ENCODE results near the gene TAS1R3. TPM values are rescaled to one million over a fixed set of nuclear protein-coding genes. Genes with fewer than 3 reads are reported as not detected.

The TAS1R3 gene
- total and polyA plus RNA-seq, 7 experiments from 2014 or later, result 0.32 to 2.6 (median 1.5) TPM; not detected in 1

- H3K9me3 Mint-ChIP-seq, result peaks cover 0 to 4% (median 0%) of the 10 kb centered on the region in 11 donors
- no peaks in the 10 kb centered on the region for H3K4me1 ChIP-seq (ENCODE audit: control insufficient read depth in 2 of 2, insufficient read depth in 2 of 2, low read length in 2 of 2)
- DNase-seq (no peak), ATAC-seq (no peak)
- H3K27me3 Mint-ChIP-seq, result no peaks in the 10 kb centered on the region
- H3K4me3 Mint-ChIP-seq, result no peak overlapping the region
- H3K36me3 Mint-ChIP-seq, result peaks cover 0 to 11% (median 4%) of the 10 kb centered on the region in 5 donors
- POLR2A ChIA-PET, result no interaction called here
- H3K27ac ChIP-seq (ENCODE audit: low read depth, low read length), result no peak overlapping the region
- intact Hi-C loops (cut with micrococcal nuclease), result no loop called here
- H3K27me3 ChIP-seq (ENCODE audit: control insufficient read depth in 2 of 2, insufficient read depth in 2 of 2, low read length in 2 of 2), result no peaks in the 10 kb centered on the region
- no peak overlapping the region for H3K27ac Mint-ChIP-seq
- peaks cover 0 to 29% (median 0%) of the 10 kb centered on the region in 3 experiments for H3K36me3 ChIP-seq (ENCODE audit: control insufficient read depth in 2 of 3, insufficient read depth in 3 of 3, low read length in 3 of 3)
- CTCF ChIA-PET, result no interaction called here
- H3K4me1 Mint-ChIP-seq, result peaks cover 5 to 14% (median 6%) of the 10 kb centered on the region in 7 donors
- no peak overlapping the region for H3K4me3 ChIP-seq (ENCODE audit: low read length)
- no peaks in the 10 kb centered on the region for H3K9me3 ChIP-seq (ENCODE audit: control insufficient read depth in 2 of 3, low read length in 3 of 3)
Measured at GRCh38 chr1:1342061-1342562, 11.0 kb downstream of the TAS1R3 start.

DNA sequence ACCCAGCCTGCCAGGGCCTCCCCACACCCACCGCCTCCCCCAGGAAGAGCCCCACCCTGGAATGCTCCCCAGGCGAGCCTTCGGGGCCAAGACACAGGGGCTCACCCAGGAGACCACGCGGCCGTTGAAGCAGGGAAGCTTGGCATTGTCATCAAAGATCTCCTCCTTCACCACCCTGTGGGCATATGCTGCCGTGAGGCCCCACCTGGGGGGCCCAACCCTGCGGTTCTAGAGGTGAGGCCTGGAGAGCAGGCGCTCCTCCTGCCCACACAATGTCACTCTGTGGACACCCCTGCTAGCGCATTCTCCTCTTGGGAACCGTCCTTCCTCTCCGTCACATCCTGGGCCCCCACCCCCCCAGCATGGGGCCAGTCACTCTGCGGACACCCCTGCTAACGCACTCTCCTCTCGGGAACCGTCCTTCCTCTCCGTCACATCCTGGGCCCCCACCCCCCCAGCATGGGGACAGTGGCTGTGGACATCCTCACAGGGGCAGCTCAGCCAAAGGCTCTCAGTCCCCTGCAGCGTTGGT, 11.6 kb downstream of the TAS1R3 start:
- Mint-ChIP-seq H3K4me3 (no peak overlapping the region), H3K4me1 (peaks cover 10 to 17% (median 12%) of the 10 kb centered on the region in 7 donors), H3K27ac (no peak overlapping the region), H3K36me3 (peaks cover 0 to 11% (median 4%) of the 10 kb centered on the region in 5 donors), H3K27me3 (no peaks in the 10 kb centered on the region), H3K9me3 (peaks cover 0 to 4% (median 0%) of the 10 kb centered on the region in 11 donors)
- Histone ChIP-seq H3K36me3 (ENCODE audit: control insufficient read depth in 2 of 3, insufficient read depth in 3 of 3, low read length in 3 of 3) (peaks cover 0 to 24% (median 0%) of the 10 kb centered on the region in 3 experiments), H3K4me3 (ENCODE audit: low read length) (no peak overlapping the region), H3K27ac (ENCODE audit: low read depth, low read length) (no peak overlapping the region), H3K9me3 (ENCODE audit: control insufficient read depth in 2 of 3, low read length in 3 of 3) (no peaks in the 10 kb centered on the region), H3K4me1 (ENCODE audit: control insufficient read depth in 2 of 2, insufficient read depth in 2 of 2, low read length in 2 of 2) (peaks cover 0 to 1% of the 10 kb centered on the region in 2 donors), H3K27me3 (ENCODE audit: control insufficient read depth in 2 of 2, insufficient read depth in 2 of 2, low read length in 2 of 2) (no peaks in the 10 kb centered on the region)
- ChIA-PET POLR2A (no interaction called here), CTCF (no interaction called here)
- DNase-seq, result no peak
- intact Hi-C loops (cut with micrococcal nuclease), result no loop called here
- ATAC-seq, result no peak

DNA sequence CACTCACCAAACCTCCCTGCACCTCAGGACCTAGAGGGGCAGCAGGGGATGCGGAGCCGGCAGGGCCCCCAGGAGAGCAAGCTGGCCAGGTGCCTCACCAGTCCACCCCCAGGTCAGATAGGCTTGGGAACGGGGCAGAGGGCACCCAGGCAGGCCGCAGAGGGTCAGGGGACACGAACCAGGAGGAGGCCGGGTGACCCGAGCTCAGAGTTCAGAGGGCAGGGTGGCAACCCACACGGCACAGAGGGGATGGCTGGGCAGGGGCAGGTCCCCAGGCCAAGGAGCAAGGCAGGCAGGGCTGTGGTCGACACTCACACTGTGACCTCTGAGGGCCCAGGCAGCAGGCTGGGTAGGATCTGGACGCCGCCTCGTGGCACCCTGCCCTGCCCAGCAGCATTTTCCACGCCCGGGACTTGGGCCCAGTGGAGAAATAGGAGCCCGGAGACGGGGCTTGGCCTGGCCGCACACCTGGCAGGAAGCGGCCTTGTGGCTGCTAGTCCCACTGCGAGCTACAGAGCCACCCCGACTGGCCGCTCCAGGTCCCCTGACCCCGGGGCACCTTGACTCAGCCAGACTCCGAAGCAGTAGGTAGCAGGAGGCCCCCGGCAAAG, 12.8 kb downstream of the TAS1R3 start:
- Mint-ChIP-seq H3K36me3 (peaks cover 0 to 11% (median 4%) of the 10 kb centered on the region in 5 donors), H3K27me3 (no peaks in the 10 kb centered on the region), H3K9me3 (peaks cover 0 to 4% (median 0%) of the 10 kb centered on the region in 11 donors), H3K27ac (no peak overlapping the region), H3K4me1 (peaks cover 12 to 22% (median 13%) of the 10 kb centered on the region in 7 donors), H3K4me3 (no peak overlapping the region)
- Histone ChIP-seq H3K4me3 (ENCODE audit: low read length) (no peak overlapping the region), H3K9me3 (ENCODE audit: control insufficient read depth in 2 of 3, low read length in 3 of 3) (no peaks in the 10 kb centered on the region), H3K36me3 (ENCODE audit: control insufficient read depth in 2 of 3, insufficient read depth in 3 of 3, low read length in 3 of 3) (peaks cover 0 to 16% (median 0%) of the 10 kb centered on the region in 3 experiments), H3K4me1 (ENCODE audit: control insufficient read depth in 2 of 2, insufficient read depth in 2 of 2, low read length in 2 of 2) (peaks cover 0 to 9% of the 10 kb centered on the region in 2 donors), H3K27ac (ENCODE audit: low read depth, low read length) (no peak overlapping the region), H3K27me3 (ENCODE audit: control insufficient read depth in 2 of 2, insufficient read depth in 2 of 2, low read length in 2 of 2) (no peaks in the 10 kb centered on the region)
- ChIA-PET POLR2A (no interaction called here), CTCF (interaction anchor here (0.7 kb wide), 1 partner anchor 306 kb away, joined by 3 read pairs; no protein-coding TSS in a partner anchor)
- DNase-seq, result no peak
- intact Hi-C loops (cut with micrococcal nuclease), result no loop called here
- ATAC-seq, result no peak

DNA sequence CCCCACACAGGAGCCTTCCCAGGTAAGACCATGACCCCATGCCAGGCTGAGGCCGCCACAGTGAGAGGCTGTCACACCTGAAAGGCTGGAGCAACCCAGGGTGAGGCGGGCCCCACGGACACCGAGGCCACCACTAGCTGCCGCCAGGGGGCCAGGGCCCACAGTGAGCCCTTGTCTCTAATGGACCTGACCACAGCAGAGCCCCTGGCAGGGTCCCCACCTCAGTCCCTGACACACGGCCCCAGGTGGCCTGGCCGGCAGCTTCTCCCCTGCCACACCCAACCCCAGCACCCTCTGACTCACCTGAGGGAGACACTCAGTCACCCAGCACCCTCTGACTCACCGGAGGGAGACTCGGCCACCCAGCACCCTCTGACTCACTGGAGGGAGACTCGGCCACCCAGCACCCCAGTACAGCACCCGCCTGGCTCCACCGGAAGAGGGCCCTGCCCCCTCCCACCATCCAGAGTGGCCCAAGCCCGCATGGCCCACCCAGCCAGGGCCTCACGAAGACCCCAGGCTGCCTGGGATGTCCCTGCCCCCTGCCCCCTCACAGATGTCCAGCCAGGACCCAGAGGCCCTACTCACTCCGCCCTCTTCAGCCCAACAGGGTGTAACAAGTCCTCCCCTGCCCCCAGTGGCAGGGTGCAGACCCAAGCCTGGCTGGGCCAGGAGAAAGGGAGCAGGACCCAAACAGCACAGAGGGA, 13.7 kb downstream of the TAS1R3 start:
- peaks cover 0 to 9% of the 10 kb centered on the region in 2 donors for H3K4me1 ChIP-seq (ENCODE audit: control insufficient read depth in 2 of 2, insufficient read depth in 2 of 2, low read length in 2 of 2)
- peak overlapping the region in 1 of 9 donors; percentile 25 for H3K27ac Mint-ChIP-seq
- H3K4me3 ChIP-seq (ENCODE audit: low read length), result no peak overlapping the region
- intact Hi-C loops (cut with micrococcal nuclease), result no loop called here
- peaks cover 0 to 13% (median 0%) of the 10 kb centered on the region in 3 experiments for H3K36me3 ChIP-seq (ENCODE audit: control insufficient read depth in 2 of 3, insufficient read depth in 3 of 3, low read length in 3 of 3)
- POLR2A ChIA-PET, result no interaction called here
- H3K27me3 Mint-ChIP-seq, result no peaks in the 10 kb centered on the region
- H3K27ac ChIP-seq (ENCODE audit: low read depth, low read length), result no peak overlapping the region
- H3K4me3 Mint-ChIP-seq, result no peak overlapping the region
- DNase-seq (no peak), ATAC-seq (no peak)
- H3K36me3 Mint-ChIP-seq, result peaks cover 0 to 11% (median 4%) of the 10 kb centered on the region in 5 donors
- no peaks in the 10 kb centered on the region for H3K9me3 ChIP-seq (ENCODE audit: control insufficient read depth in 2 of 3, low read length in 3 of 3)
- H3K27me3 ChIP-seq (ENCODE audit: control insufficient read depth in 2 of 2, insufficient read depth in 2 of 2, low read length in 2 of 2), result no peaks in the 10 kb centered on the region
- peaks cover 0 to 4% (median 0%) of the 10 kb centered on the region in 11 donors for H3K9me3 Mint-ChIP-seq
- CTCF ChIA-PET, result no interaction called here
- peaks cover 12 to 22% (median 13%) of the 10 kb centered on the region in 7 donors for H3K4me1 Mint-ChIP-seq

GRCh38 chr1:1345384-1345783, 14.3 kb downstream of the TAS1R3 start:
- no peaks in the 10 kb centered on the region for H3K27me3 Mint-ChIP-seq
- intact Hi-C loops (cut with micrococcal nuclease), result no loop called here
- CTCF ChIA-PET, result no interaction called here
- H3K36me3 ChIP-seq (ENCODE audit: control insufficient read depth in 2 of 3, insufficient read depth in 3 of 3, low read length in 3 of 3), result peaks cover 0 to 8% (median 0%) of the 10 kb centered on the region in 3 experiments
- peaks cover 12 to 22% (median 13%) of the 10 kb centered on the region in 7 donors for H3K4me1 Mint-ChIP-seq
- no peak overlapping the region for H3K4me3 Mint-ChIP-seq
- H3K4me1 ChIP-seq (ENCODE audit: control insufficient read depth in 2 of 2, insufficient read depth in 2 of 2, low read length in 2 of 2), result peaks cover 0 to 9% of the 10 kb centered on the region in 2 donors
- H3K27me3 ChIP-seq (ENCODE audit: control insufficient read depth in 2 of 2, insufficient read depth in 2 of 2, low read length in 2 of 2), result no peaks in the 10 kb centered on the region
- peaks cover 0 to 11% (median 4%) of the 10 kb centered on the region in 5 donors for H3K36me3 Mint-ChIP-seq
- H3K4me3 ChIP-seq (ENCODE audit: low read length), result no peak overlapping the region
- H3K27ac Mint-ChIP-seq, result no peak overlapping the region
- DNase-seq (no peak), ATAC-seq (no peak)
- no peaks in the 10 kb centered on the region for H3K9me3 ChIP-seq (ENCODE audit: control insufficient read depth in 2 of 3, low read length in 3 of 3)
- POLR2A ChIA-PET, result no interaction called here
- no peak overlapping the region for H3K27ac ChIP-seq (ENCODE audit: low read depth, low read length)
- H3K9me3 Mint-ChIP-seq, result peaks cover 0 to 4% (median 0%) of the 10 kb centered on the region in 11 donors

DNA sequence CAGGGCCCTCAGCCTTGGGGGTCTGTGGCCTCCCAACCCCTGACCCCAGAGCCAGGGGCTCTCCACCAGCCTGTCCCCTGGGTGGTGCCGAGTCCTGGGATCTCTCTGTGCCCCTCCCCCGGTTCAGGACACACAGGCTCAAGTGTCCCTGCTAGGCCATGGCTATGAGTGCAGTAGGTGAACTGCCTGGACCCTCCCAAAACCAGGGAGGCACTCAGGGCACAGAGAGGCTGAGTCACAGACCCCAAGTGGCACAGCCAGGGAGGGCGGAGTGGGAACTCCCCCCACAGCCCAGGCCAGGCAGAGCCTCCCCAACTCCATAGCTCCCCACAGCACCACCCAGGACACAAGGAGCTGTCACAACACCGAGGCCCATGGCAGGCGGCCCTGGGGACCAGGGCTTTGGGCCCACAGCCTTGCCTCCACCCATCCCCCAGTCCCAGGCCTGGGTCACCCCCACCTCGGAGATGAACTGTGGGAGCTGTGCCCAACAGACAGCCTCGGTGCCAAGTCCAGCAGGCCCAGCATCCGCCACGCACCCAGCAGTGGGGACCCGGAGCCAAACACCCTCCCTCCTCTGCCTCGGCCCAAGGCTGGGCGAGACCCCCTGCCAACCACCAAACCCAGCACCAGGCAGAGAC, 14.9 kb downstream of the TAS1R3 start:
- ATAC-seq (no peak), DNase-seq (no peak)
- Histone ChIP-seq H3K36me3 (ENCODE audit: control insufficient read depth in 2 of 3, insufficient read depth in 3 of 3, low read length in 3 of 3) (peaks cover 0 to 5% (median 0%) of the 10 kb centered on the region in 3 experiments), H3K9me3 (ENCODE audit: control insufficient read depth in 2 of 3, low read length in 3 of 3) (no peaks in the 10 kb centered on the region), H3K4me3 (ENCODE audit: low read length) (no peak overlapping the region), H3K27ac (ENCODE audit: low read depth, low read length) (peak overlapping the region; percentile 21), H3K27me3 (ENCODE audit: control insufficient read depth in 2 of 2, insufficient read depth in 2 of 2, low read length in 2 of 2) (no peaks in the 10 kb centered on the region), H3K4me1 (ENCODE audit: control insufficient read depth in 2 of 2, insufficient read depth in 2 of 2, low read length in 2 of 2) (peaks cover 0 to 9% of the 10 kb centered on the region in 2 donors)
- POLR2A ChIA-PET, result interaction anchor here (0.5 kb wide), 1 partner anchor 53 kb away, joined by 3 read pairs; the partner anchor contains the start of gene CCNL2
- intact Hi-C loops (cut with micrococcal nuclease), result no loop called here
- H3K9me3 Mint-ChIP-seq, result peaks cover 0 to 2% (median 0%) of the 10 kb centered on the region in 11 donors
- H3K27ac Mint-ChIP-seq, result peak overlapping the region in 1 of 9 donors; percentile 2
- H3K36me3 Mint-ChIP-seq, result peaks cover 0 to 5% (median 4%) of the 10 kb centered on the region in 5 donors
- no peaks in the 10 kb centered on the region for H3K27me3 Mint-ChIP-seq
- CTCF ChIA-PET, result no interaction called here
- no peak overlapping the region for H3K4me3 Mint-ChIP-seq
- H3K4me1 Mint-ChIP-seq, result peaks cover 12 to 22% (median 13%) of the 10 kb centered on the region in 7 donors

All from naive thymus-derived CD4-positive, alpha-beta T cell (primary cell).